Measurements from ENCODE around the gene PCNX2.

The PCNX2 gene

DNA sequence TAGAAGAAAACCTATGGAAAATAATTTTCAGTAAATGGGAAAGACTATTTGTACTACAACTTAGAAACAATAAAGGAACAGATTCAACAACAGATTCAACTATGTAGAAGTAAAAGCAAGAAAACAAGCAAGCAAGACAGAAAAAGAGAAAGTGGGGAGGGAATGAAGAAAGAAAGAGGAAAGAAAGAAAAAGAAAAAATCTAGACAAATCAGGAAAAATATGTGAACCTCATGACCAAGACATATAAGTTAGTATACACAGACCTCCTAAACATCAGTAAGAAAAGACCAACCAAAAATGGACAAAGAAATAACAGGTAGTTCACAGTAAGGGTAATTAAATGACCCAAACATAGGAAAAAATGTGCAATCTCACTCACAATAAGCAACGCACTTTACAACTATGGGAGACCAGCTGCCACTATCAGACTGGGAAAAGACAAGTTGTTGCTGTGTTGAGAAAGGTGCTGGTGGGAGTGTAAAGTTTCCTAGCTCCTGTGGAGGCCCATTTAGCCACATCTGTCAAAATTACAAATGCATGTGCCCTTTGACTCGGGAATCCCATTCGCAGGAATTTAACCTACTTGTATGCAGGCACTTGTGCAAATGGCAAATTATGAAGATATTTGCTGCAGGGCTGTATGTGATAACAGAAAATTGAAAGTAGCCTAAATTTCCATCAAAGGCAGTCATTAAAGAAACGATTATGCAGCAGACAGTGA, 18.1 kb upstream of the PCNX2 start:
- TF ChIP-seq FOXP2 (optimal IDR thresholded peaks at IDR 0.05; ENCODE audit: borderline replicate concordance, extremely low read depth, extremely low read length, insufficient read depth), result no peak
- TF ChIP-seq REST (IDR thresholded peaks at IDR 0.05; ENCODE audit: insufficient read depth in 1 of 2, low read depth in 2 of 2, low read length in 2 of 2), result no peak
- TF ChIP-seq POLR2AphosphoS5 (IDR thresholded peaks at IDR 0.05; ENCODE audit: low read depth, low read length), result no peak
- no peak for TF ChIP-seq SIN3A (IDR thresholded peaks at IDR 0.05; ENCODE audit: borderline replicate concordance, insufficient read depth, low read length)
- no peak for TF ChIP-seq TAF1 (IDR thresholded peaks at IDR 0.05; ENCODE audit: borderline replicate concordance, insufficient read depth, low read length)

GRCh38 chr1:233304489-233305102, 9.1 kb upstream of the PCNX2 start:
- TF ChIP-seq REST (IDR thresholded peaks at IDR 0.05; ENCODE audit: insufficient read depth in 1 of 2, low read depth in 2 of 2, low read length in 2 of 2), result no peak
- no peak for TF ChIP-seq POLR2AphosphoS5 (IDR thresholded peaks at IDR 0.05; ENCODE audit: low read depth, low read length)
- no peak for TF ChIP-seq FOXP2 (optimal IDR thresholded peaks at IDR 0.05; ENCODE audit: borderline replicate concordance, extremely low read depth, extremely low read length, insufficient read depth)
- no peak for TF ChIP-seq TAF1 (IDR thresholded peaks at IDR 0.05; ENCODE audit: borderline replicate concordance, insufficient read depth, low read length)
- TF ChIP-seq SIN3A (IDR thresholded peaks at IDR 0.05; ENCODE audit: borderline replicate concordance, insufficient read depth, low read length), result no peak

DNA sequence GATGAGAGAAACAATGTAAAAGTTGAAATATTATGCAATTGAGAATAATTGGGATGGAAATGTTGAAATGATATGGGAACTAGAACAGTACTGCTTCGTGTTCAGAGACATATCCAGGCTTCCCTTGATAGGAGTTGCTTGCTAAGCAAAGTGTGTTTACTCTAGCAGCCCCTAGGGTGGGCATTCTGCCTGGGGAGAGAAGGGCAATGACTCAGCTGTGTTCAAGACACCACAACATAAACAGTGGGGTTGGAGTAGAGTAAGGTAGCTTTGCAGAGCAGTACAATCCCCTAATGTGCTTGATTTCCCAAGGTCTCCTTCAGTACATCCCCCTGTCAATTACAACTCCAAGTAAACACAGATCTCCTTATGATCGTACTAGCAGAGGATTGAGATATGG, 4.8 kb upstream of the PCNX2 start:
- TF ChIP-seq REST (IDR thresholded peaks at IDR 0.05; ENCODE audit: insufficient read depth in 1 of 2, low read depth in 2 of 2, low read length in 2 of 2) (no peak), POLR2AphosphoS5 (IDR thresholded peaks at IDR 0.05; ENCODE audit: low read depth, low read length) (no peak), TAF1 (IDR thresholded peaks at IDR 0.05; ENCODE audit: borderline replicate concordance, insufficient read depth, low read length) (no peak), FOXP2 (optimal IDR thresholded peaks at IDR 0.05; ENCODE audit: borderline replicate concordance, extremely low read depth, extremely low read length, insufficient read depth) (no peak), SIN3A (IDR thresholded peaks at IDR 0.05; ENCODE audit: borderline replicate concordance, insufficient read depth, low read length) (no peak)

DNA sequence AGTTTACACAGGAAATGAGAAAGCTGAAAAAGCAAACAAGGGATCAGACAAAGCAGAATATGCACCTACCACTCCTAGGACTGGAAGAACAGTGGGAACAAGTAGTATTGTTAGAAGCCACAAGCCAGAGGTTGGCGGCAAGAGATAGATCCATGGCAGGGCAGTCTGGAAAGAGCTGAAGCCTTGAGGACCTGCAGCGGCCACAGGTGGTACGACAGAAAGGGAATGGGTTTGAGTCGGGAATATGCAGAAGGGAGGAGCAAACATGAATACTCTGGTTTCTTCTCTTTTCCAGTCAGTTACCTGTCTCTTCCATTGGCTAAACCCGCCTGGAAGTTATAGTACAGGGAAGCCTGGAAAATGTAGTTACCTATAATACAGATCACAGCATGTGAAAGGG, 3.9 kb upstream of the PCNX2 start:
- TF ChIP-seq SIN3A (IDR thresholded peaks at IDR 0.05; ENCODE audit: borderline replicate concordance, insufficient read depth, low read length), result no peak
- no peak for TF ChIP-seq POLR2AphosphoS5 (IDR thresholded peaks at IDR 0.05; ENCODE audit: low read depth, low read length)
- no peak for TF ChIP-seq TAF1 (IDR thresholded peaks at IDR 0.05; ENCODE audit: borderline replicate concordance, insufficient read depth, low read length)
- no peak for TF ChIP-seq REST (IDR thresholded peaks at IDR 0.05; ENCODE audit: insufficient read depth in 1 of 2, low read depth in 2 of 2, low read length in 2 of 2)
- no peak for TF ChIP-seq FOXP2 (optimal IDR thresholded peaks at IDR 0.05; ENCODE audit: borderline replicate concordance, extremely low read depth, extremely low read length, insufficient read depth)

Measured in PFSK-1 (cell line).